Neutrophil (primary cell): ENCODE results near the gene ATF7IP.
A peak's percentile ranks its signal among the peaks of the same experiment; 100 is the strongest.

Source experiments
- H3K27ac ChIP-seq: fragments of 200-600 bp; sonication (generic); 2 replicates; pipeline ENCODE4 v1.5.1; 2016; ENCODE audit warnings: mild to moderate bottlenecking, moderate library complexity
- H3K27me3 ChIP-seq: fragments of 200-600 bp; sonication (generic); 2 replicates; pipeline ENCODE4 v1.6.0; 2016; ENCODE audit warnings: mild to moderate bottlenecking
- H3K36me3 ChIP-seq: fragments of 200-600 bp; sonication (generic); 2 replicates; pipeline ENCODE4 v1.5.1; 2017
- H3K4me1 ChIP-seq, 2 experiments: fragments of 200-600 bp in 1 of 2; sonication (generic) in 1 of 2; 1 replicate in 1 of 2; 2 replicates in 1 of 2; pipeline versions ENCODE4 v1.5.1 to v1.6.1; 2013 to 2016; ENCODE audit warnings: low read depth in 1 of 2, low read length in 1 of 2, mild to moderate bottlenecking in 1 of 2, moderate library complexity in 1 of 2; ENCODE audit not compliant: control insufficient read depth in 1 of 2, insufficient read depth in 1 of 2
- H3K4me3 ChIP-seq, 2 experiments: fragments of 200-600 bp in 1 of 2; sonication (generic) in 1 of 2; 1 replicate in 1 of 2; 2 replicates in 1 of 2; pipeline ENCODE4 v1.5.1; 2013 to 2016; ENCODE audit warnings: low read depth in 1 of 2, low read length in 1 of 2, mild to moderate bottlenecking in 1 of 2, moderate library complexity in 1 of 2
- H3K9me3 ChIP-seq: fragments of 200-600 bp; sonication (generic); 2 replicates; pipeline ENCODE4 v1.5.1; 2016
- CTCF ChIP-seq: fragments of 200-600 bp; sonication (generic); IDR thresholded peaks from 2 replicates; pipeline ENCODE4 v1.5.1; 2016; ENCODE audit warnings: antibody characterized with exemption

Gene ATF7IP

GRCh38 chr12:14356147-14356546 is 9.3 kb upstream of the ATF7IP start:
- no peak for TF ChIP-seq CTCF
- H3K9me3 ChIP-seq: peaks cover 5% of the 10 kb centered on the region
- H3K4me3 ChIP-seq: no peak overlapping the region
- H3K27me3 ChIP-seq: no peaks in the 10 kb centered on the region
- H3K4me1 ChIP-seq: no peaks in the 10 kb centered on the region
- no peaks in the 10 kb centered on the region for H3K36me3 ChIP-seq
- no peak overlapping the region for H3K27ac ChIP-seq

- no peak overlapping the region for H3K4me3 ChIP-seq
- H3K4me1 ChIP-seq: no peaks in the 10 kb centered on the region
- TF ChIP-seq CTCF: no peak
- no peaks in the 10 kb centered on the region for H3K27me3 ChIP-seq
- no peaks in the 10 kb centered on the region for H3K36me3 ChIP-seq
- H3K9me3 ChIP-seq: no peaks in the 10 kb centered on the region
- no peak overlapping the region for H3K27ac ChIP-seq
Observed at GRCh38 chr12:14357486-14357885, 8.0 kb upstream of the ATF7IP start.

GRCh38 chr12:14362352-14362751 is 3.1 kb upstream of the ATF7IP start:
- Histone ChIP-seq H3K36me3 (no peaks in the 10 kb centered on the region), H3K27ac (no peak overlapping the region), H3K4me1 (peaks cover 18 to 25% of the 10 kb centered on the region in 2 experiments), H3K4me3 (no peak overlapping the region), H3K9me3 (no peaks in the 10 kb centered on the region), H3K27me3 (no peaks in the 10 kb centered on the region)
- no peak for TF ChIP-seq CTCF

- H3K27ac ChIP-seq: peak overlapping the region; percentile 92
- H3K27me3 ChIP-seq: no peaks in the 10 kb centered on the region
- no peaks in the 10 kb centered on the region for H3K9me3 ChIP-seq
- peak overlapping the region; percentile 78 to 95 for H3K4me3 ChIP-seq
- peaks cover 38 to 39% of the 10 kb centered on the region in 2 experiments for H3K4me1 ChIP-seq
- no peaks in the 10 kb centered on the region for H3K36me3 ChIP-seq
- TF ChIP-seq CTCF: no peak
Observed at GRCh38 chr12:14364583-14365271, 755 bp upstream of the ATF7IP start.

GRCh38 chr12:14366209-14367039 is 942 bp downstream of the ATF7IP start:
- H3K9me3 ChIP-seq: no peaks in the 10 kb centered on the region
- H3K27me3 ChIP-seq: no peaks in the 10 kb centered on the region
- peaks cover 5% of the 10 kb centered on the region for H3K36me3 ChIP-seq
- peaks cover 38 to 39% of the 10 kb centered on the region in 2 experiments for H3K4me1 ChIP-seq
- H3K27ac ChIP-seq: peak overlapping the region; percentile 92
- TF ChIP-seq CTCF: peak; percentile 60
- peak overlapping the region; percentile 78 to 95 for H3K4me3 ChIP-seq
